Right lobe of liver (tissue), 4 donors: ENCODE data around the gene PADI2.

Experiments
- POLR2A ChIP-seq: fragments of 450-650 bp; IDR thresholded peaks from one replicate; pipeline ENCODE4 v1.6.1; 2017; ENCODE audit warnings: antibody characterized with exemption, mild to moderate bottlenecking
- TF ChIP-seq, protein P1 (sequence below), 4 donors: fragments of 200-600 bp in 3 of 4; fragments of 450-650 bp in 1 of 4; IDR thresholded peaks; one replicate each; pipeline versions ENCODE4 v1.5.1 to v1.8.0; 2016 to 2022; ENCODE audit warnings: antibody characterized with exemption in 4 of 4, mild to moderate bottlenecking in 2 of 4
- donor health status: DM: no; HTN: no; CAD: no.
- donor health status: DM: no; HTN: no; CAD: no.
- donor health status: DM: no; HTN: yes; CAD: no.

GRCh38 chr1:17130138-17130635, 10.9 kb upstream of the PADI2 start:
- no peak for TF ChIP-seq POLR2A
- TF ChIP-seq, protein P1, sequence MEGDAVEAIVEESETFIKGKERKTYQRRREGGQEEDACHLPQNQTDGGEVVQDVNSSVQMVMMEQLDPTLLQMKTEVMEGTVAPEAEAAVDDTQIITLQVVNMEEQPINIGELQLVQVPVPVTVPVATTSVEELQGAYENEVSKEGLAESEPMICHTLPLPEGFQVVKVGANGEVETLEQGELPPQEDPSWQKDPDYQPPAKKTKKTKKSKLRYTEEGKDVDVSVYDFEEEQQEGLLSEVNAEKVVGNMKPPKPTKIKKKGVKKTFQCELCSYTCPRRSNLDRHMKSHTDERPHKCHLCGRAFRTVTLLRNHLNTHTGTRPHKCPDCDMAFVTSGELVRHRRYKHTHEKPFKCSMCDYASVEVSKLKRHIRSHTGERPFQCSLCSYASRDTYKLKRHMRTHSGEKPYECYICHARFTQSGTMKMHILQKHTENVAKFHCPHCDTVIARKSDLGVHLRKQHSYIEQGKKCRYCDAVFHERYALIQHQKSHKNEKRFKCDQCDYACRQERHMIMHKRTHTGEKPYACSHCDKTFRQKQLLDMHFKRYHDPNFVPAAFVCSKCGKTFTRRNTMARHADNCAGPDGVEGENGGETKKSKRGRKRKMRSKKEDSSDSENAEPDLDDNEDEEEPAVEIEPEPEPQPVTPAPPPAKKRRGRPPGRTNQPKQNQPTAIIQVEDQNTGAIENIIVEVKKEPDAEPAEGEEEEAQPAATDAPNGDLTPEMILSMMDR (IDR thresholded peaks at IDR 0.05): no peak
